Cerebellar cortex (tissue), 1 donor: ENCODE data around the gene GRIA3.
"Not testable (repeated sequence)": the region's sequence is repeated elsewhere in the genome, so short reads cannot be mapped to it uniquely, and the experiment has no call there.

ENCODE experiments used
- DNase-seq: peaks from one replicate; pipeline ENCODE4 v3.0.0-alpha.2; 2015; ENCODE audit warnings: low spot score

GRIA3 gene

DNA sequence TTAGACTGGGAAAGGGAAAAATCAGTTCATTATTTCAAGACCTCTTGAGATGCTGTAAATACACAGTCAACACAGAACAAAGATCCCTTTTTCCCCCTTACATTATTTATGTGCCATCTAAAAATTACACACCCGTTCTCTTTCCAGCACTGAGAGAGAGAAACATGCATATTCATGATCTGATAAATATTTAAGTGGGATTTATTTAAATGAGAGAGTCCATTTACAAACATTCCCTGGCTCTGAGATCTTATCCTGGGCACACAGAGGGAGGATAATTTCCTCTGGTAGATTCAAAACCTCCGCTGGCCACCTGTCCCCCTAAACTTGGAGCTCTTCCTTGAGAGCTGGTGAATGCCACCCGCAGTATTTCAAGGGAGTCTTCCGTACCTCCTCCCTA is 88.6 kb downstream of the GRIA3 start:
- DNase-seq: no peak

DNA sequence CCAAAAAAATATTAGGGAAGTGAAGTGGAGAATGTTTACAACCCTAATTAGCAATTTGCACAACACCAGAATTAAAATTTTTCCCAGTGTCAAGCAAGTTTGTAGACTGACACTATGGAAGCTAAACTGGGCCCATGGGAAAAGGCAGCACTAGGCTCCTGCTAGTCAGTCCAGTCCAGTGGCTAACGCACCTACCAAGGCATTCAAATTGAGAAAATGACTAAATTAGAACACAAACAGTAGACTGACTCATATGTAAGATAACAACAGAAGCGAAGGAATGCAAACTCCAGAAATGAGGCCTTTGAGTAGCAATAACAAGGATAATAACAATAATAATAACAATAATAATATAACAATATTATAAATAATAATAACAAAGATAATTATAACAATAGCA is 90.7 kb downstream of the GRIA3 start:
- no peak for DNase-seq

DNA sequence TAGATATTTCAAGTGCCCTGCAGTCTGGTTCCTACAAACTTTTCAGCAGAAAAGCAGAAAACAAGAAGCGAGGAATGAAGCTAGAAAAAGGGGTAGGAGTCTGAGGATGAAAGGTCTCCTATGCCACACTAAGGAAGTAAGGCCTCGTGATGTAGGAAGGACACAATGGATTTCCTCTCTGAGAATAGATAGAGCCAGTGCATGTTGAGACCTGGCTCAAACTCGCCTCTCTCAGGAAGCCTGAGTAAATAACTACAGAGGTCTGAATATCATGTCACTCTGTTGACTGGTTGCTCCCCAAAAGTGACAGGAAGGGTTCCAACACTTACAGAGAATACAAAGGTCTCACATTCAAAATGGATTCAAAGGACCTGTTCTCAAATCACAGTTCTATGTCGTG is 93.3 kb downstream of the GRIA3 start:
- no peak for DNase-seq

DNA sequence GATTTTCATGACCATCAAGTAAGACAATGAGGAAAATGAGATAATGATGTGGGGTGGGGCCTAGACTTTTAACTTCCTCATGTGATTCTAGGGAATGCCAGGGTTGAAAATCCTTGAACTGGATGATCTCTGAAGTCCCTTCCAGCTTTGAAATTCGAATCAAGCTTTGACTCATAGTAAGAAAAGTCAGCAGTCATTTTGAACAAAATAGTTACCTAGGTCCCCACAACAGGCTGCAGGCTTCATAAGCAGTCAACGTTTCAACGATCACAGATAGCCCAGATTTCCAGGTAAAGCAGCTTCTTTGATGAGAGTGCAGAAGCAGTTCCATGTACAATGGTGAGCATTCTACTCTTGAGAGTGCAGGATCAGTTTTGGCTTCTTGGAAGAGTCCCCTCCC is 93.7 kb downstream of the GRIA3 start:
- DNase-seq: no peak

DNA sequence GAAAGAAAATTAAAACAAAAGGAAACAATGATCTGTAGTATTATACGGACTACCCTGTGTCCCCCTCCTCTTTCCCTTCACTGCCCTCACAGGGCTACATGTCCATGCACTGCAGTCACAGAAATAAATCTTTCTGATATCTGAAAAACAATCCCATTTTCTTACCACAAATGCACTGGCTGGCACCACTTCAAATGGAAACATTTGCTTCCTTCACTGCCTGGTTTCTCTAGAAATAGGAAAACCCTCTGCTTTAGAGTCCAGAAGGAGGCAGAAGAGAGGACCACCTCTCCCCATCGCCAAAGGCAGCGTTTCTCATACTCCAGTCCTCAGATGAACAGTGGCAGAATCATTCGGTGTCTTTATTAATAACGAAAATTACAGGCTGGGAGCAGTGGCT is 98.2 kb downstream of the GRIA3 start:
- DNase-seq: no peak

DNA sequence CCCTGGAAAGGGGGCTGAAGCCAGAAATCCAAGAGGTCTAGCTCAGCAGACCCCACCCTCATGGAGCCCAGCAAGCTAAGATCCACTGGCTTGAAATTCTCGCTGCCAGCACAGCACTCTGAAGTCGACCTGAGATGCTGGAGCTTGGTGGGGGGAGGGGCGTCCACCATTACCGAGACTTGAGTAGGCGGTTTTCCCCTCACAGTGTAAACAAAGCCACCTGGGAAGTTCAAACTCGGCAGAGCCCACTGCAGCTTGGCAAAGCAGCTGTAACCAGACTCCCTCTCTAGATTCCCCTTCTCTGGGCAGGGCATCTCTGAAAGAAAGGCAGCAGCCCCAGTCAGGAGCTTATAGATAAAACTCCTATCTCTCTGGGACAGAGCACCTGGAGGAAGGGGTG is 99.3 kb downstream of the GRIA3 start:
- not testable (repeated sequence) for DNase-seq

DNA sequence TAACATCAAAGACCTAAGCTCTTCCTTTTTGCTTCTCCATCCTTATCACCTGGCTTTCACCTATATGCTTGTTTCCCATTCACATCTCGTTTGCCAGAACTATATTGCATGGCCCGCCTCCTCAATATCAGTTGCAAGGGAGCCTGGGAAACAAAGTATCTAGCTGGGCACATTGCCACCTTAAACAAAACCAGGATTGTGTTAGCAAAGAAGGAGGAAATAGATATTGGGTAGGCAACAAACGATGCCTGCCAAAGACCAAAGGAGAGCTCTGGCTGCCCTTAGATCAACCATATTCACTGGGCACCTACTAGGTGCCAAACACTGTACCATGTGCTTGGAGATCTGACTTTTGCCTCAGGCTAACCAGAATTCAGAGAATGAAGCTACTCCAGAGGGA is 107.5 kb downstream of the GRIA3 start:
- DNase-seq: no peak

DNA sequence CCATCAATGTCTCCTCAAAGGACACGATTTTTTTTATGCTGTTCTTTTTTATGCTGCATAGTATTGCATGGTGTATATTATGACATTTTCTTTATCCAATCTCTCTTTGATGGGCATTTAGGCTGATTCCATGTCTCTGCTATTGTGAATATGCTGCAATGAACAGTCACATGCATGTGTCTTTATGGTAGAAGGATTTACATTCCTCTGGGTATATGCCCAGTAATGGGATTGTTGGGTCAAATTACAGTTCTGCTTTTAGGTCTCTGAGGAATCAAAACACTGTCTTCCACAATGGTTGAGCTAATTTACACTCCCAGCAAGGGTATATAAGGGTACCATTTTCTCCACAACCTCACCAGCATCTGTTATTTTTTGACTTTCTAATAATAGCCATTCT is 113.9 kb downstream of the GRIA3 start:
- DNase-seq: no peak

DNA sequence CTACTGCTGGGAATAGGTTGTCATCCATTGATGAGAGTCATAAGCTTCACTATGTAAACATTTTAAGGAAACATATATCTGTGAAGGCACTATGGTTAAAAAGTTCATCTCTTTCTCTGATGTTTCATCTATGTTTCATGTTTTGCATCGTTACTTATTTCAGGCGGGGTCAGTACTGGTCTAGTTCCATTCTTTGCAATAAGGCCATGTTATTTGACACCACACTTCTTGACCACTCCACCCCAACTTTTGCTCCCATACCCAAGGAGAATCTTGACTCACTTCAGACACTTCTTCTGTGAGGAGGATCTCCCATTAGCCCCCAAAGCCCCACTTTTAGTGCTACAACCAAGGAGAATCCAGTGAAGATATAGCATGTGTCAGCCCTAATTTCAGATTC is 119.4 kb downstream of the GRIA3 start:
- no peak for DNase-seq

DNA sequence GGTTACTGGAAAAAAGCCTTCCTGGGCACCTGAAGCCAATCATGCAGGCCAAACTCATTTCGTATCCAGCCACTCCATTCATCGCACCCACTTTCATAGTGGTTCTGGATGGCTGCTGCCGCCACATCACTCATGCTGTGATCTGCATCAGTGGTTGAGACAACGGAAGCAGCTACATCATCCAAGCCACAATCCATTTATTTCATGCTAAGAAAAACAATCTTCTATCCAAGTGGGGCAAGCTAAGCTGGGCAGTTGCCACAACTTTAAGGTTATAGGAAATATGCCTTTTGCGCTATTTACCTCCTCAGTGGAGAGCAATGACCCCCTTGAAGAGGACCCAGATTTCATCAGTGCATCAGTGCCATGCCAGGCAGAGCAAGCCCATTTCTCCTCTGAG is 124.6 kb downstream of the GRIA3 start:
- no peak for DNase-seq

DNA sequence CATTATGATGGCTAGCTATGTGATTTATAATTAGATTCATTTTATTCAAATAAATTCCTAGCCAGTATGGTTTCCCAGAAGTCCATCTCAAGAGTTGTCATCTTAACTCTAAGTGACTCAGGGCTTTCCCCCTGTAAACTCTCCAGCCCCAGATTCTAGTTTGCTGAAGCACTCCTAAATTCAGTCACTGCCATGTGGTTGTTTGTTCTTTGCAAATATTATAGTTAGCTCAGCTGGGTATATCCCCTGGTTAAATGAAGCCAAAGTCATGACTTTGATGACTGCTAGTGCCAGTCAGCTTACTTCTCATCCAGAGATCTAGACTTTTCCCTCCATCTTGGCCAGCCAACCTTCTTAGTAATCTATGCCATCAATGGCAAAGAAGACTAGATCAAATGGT is 126.0 kb downstream of the GRIA3 start:
- no peak for DNase-seq

DNA sequence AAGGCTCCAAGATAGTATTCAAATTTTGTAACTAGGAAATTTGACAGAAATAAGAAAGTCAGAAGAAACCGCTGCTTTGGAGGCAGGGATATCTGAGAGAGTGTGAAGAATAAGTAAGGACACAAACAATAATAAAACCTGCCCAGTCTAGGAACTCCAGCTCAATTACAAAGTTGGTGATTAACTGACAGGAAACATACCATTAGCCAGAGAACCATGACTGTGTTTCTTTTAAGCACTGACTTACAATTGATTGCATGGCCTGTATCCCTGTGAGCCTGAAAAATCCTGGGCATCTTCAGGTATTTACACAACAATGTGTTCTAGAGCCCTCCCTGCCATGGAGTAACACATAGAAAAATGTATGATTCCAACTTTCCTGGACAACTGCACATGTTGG is 127.4 kb downstream of the GRIA3 start:
- DNase-seq: no peak

DNA sequence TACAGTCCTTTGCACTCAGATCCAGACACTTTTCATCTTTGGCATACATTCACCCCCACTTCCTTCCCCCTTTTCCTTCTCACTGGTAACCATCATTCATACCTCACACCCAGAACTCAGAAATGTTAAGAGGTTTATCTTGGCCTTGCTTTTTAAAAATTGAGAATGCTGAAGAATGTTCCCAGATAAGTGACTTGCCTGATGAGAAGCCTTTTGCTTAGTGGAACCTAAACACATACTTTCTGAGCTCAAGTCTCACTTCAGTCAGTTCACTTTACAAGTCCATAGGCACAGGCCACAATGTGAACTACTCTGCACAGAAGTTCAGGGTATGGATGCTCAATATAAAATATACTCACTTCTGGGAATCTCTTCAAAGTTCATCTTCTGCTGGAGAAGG is 129.4 kb downstream of the GRIA3 start:
- DNase-seq: no peak

DNA sequence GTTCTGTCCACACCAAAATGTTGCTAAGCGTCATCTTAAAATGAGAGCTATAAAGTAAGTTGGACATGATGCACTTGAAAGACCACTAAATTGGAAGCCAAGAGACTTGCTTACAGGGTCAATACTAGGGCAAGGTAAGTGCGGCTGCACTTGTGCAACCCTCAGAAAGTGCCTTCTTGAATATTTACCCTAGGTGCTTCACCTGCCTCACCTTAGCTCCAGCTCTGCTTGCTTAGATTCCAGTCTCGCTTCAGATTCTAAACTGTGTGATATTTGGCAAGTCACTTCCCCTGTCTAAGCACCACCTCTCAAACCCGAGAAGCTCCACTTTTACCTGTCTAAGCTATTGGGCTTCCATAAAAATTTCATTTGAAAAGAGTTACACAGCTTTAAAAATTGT is 136.5 kb downstream of the GRIA3 start:
- DNase-seq: no peak

DNA sequence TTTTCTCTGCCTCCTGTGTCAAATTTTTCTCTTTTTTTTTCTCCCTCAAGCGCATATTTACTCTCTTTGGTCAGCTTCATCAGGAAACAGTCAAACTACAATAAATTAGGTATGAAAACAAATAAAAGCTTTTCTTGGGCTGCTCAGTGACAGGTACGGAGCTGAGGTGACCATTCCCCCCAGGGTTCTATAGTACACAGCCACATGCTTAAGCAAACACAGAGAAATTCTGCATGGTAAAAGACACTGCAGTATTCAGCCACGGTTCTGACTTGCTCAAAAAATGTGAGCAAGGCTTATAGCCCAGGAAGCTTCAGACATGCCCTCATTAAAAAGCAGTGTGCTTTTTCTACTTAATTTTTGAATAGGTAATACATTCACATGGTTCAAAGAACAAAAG is 138.5 kb downstream of the GRIA3 start:
- DNase-seq: no peak

DNA sequence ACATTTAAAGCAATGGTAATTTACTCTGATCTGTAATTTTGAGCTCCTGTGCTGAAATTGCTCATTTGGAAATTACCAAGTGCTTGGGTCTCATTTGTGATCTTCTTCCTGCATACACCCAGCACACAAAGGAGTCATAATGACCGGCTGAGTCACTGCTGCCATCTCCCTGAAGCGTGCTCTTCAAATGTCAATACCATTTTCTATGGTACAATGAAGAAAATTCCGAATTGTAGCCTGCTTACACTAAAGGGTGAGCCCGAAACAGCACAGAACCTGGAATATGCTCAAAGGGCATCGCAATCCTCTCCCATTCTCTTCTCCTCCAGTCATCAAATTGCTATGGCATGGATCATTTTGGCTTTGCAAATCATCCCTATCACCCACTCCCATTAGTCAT is 140.5 kb downstream of the GRIA3 start:
- DNase-seq: no peak

DNA sequence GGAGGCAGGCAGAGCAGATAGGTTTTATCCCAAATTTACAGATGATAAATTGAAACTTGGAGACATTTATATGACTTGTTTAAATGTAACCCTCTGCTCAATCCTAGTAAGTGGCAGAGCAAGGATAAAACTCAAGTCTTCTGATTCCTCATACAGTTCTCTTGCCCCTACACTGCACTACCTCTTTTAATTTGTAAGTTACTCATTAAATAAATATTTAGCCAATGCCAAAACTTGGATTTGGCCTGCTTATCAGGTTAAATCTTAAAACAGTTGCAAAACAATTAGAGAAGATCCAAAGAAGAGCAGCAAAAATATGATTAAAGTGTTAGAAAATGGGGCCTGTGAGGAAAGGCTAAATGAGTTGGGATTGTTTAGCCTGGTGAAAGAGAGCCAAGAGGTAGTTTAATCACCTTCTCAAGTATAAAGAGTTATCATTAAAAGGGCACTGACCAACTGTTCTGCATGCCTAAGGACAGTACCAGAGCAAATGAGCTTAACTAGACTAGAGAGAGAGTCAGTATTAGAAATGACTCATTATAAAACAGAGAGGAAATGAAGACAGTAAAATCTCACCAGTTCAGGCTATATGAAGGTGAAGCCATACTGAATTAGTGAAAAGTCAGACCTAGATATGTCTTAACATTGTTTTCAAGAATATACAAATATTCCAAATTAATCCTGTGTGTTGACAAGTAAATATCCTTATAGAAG is 146.3 kb downstream of the GRIA3 start:
- DNase-seq: no peak

DNA sequence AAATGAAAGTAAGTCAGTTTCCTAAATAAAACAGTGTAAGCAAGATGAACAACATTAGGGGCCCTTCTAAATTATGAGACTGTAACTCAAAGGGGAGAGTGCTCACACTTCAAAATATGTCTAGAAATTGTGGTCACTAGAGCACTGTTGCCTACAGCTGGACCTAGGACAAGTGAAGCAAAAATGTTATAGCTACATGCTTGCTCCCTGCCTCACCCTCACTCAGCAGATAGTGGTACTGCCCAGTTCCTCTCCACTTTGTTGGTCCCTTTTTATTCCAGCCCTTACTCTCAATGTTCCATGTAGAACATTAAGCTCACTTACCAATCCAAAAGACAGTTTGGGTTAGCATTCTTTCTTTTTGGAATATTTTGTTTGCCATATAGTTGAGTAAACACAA is 147.3 kb downstream of the GRIA3 start:
- DNase-seq: no peak

DNA sequence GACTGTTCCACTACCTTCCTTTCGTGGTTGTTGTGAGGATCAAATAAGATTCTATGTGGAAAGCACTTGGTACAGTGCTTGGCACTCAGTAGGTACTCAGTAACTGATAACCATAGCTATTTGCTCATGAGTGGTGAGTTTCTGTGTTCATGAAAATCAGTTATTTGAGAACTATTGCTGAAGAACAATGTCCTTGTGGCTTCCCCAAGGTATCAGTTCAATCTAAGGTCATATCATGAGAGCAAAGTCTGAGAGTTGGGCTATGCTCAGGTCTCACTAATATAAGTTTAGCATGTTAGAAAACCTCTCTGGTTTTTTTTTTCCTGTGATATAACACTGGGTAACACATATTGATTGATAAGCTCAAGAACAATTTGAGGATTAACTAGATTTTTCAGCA is 147.8 kb downstream of the GRIA3 start:
- no peak for DNase-seq

DNA sequence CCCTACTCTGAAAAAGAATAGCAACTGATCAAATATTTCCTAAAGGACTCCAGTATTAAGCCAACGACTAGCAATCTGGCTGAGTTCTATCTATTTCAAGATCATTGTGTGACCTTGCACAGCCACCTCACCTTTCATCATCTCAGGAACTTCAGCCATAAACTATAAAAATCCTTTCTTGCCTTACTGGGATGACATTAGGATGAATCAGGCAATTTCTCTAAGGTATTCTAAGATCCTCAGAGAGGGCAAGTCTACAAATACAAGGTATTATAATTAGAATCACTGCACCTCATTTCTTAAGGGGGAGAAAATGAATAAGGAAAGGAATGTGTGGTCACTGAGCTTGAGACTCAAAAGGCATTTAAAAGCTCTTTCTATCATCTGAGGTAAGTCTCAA is 152.6 kb downstream of the GRIA3 start:
- DNase-seq: no peak

DNA sequence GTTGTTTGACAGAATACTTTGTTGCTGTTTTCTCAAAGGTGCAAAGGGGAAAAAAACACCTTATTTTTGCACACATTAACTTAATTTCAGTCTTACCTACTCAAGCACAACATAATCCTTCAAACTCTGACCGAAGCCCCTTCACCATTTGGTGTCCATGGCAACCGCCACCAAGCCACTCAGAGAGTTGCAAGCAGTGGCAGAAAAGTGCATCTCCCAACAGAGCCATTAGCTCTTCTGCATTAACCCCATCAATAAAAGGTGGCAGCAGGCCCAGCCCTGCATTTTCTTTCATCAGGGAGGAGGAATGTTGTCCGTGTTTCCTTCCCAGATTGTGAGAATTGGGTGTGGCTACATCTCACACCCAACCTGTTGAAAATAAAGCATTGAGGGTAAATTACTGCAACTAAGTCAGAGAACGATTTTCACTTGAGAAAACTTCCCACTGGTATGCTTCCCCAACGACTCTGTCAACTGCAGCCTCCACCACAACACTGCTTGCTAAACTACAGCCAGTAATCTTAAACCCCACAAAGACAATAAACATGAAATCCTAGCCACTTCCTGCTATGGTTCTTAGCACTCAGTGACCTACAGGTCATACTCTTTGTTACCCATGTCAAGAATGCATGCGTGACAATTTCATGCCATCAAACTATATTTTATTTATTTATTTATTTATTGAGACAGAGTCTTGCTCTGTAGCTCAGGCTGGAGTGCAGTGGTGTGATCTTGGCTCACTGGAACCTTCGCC is 154.0 kb downstream of the GRIA3 start:
- no peak for DNase-seq

DNA sequence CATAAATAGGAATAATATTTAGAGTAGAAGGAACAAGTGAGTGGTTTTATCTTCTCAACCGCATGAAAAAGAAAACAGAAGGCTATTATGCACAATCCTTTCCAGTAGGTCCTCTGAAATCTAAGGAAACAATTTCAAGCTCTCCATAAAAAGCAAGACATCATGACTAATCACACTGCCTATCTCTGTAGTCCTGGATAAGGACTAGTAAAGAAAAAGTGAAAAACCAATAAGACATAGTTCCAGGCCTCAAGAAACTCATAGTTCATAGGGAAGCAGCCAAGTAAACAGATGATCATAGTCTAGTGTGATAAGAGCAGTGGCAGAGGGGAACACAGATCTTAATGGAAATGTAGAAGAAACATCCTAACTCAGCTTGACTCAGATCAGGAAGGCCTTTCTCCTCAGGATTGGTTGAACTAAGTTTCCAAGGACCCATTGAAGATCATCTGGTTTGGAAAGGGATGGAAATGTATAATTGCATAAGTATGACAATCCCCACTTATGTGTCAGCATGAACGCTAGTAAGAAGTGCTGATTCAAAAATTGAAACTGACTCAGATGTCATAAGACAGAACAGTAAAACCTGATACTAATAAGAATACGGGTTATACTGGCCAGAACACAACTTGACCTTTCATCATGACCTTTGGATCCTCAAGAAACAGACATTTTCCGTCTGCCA is 155.3 kb downstream of the GRIA3 start:
- no peak for DNase-seq

DNA sequence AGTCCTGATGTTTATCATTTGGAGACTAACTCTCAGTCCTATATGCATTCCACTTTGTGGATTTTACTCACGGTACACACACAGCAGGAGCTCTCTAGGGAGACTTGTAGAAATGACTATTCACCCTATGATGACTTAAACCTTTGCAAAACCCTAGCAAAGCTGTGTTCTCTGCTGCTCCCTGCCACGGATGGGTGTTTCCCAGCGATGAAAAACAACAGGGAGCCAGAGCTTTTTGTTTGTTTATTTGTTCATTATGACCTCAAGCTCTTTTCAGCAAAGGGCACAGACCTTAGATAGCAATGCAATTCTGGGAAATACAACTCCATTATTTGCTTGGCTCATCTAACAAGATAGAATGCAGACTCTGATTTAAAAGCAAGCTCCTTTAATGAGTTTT is 156.6 kb downstream of the GRIA3 start:
- no peak for DNase-seq
